ENCODE results near the gene CCL24.
A peak's percentile ranks its signal among the peaks of the same experiment; 100 is the strongest.

Gene CCL24

DNA sequence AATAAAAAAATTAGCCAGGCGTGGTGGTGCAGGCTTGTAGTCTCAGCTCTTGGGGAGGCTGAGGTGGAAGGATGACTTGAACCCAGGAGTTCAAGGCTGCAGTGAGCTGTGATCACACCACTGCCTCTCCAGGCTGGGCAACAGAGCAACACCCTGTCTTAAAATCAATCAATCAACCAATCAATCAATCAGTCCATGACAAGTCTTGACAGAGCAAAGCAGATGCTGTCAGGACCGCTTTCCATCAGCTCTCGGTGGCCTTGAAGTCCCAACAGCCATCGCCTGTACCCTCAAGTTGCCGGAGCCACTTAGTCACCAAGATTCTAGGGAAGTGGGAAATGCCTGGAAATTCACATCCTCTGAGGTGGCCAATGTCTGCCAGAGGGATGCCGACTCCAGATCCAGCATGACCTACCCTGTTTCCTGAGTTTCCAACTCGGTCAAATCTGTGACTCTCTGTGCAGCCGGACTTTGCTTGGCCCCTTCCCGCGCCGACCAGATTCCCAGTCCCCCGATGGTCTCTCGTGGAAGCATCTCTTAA, 871 bp upstream of the CCL24 start:
- no peak for TF ChIP-seq BACH2 (CRISPR knock-in tag; IDR thresholded peaks at IDR 0.05; ENCODE audit: borderline replicate concordance)
- TF ChIP-seq ZFP3 (CRISPR knock-in tag; IDR thresholded peaks at IDR 0.05) = no peak
- no peak for TF ChIP-seq ZFP30 (CRISPR knock-in tag; IDR thresholded peaks at IDR 0.05)
- no peak for TF ChIP-seq CSDC2 (CRISPR knock-in tag; IDR thresholded peaks at IDR 0.05)
- no peak for TF ChIP-seq PATZ1 (CRISPR knock-in tag; IDR thresholded peaks at IDR 0.05; ENCODE audit: borderline replicate concordance)
- TF ChIP-seq ARNTL (CRISPR knock-in tag; IDR thresholded peaks at IDR 0.05; ENCODE audit: borderline replicate concordance, low read depth) = no peak
- TF ChIP-seq TOX (CRISPR knock-in tag; IDR thresholded peaks at IDR 0.05; ENCODE audit: borderline replicate concordance) = no peak
- peak; percentile 41 for ATAC-seq

GRCh38 chr7:75813084-75813483, 522 bp downstream of the CCL24 start:
- TF ChIP-seq ZFP30 (CRISPR knock-in tag; IDR thresholded peaks at IDR 0.05) = no peak
- TF ChIP-seq SNAI2 (CRISPR knock-in tag; IDR thresholded peaks at IDR 0.05) = no peak
- no peak for TF ChIP-seq TCF4 (CRISPR knock-in tag; IDR thresholded peaks at IDR 0.05; ENCODE audit: borderline replicate concordance)
- TF ChIP-seq CSDC2 (CRISPR knock-in tag; IDR thresholded peaks at IDR 0.05) = no peak
- no peak for TF ChIP-seq TSHZ2 (CRISPR knock-in tag; IDR thresholded peaks at IDR 0.05)
- no peak for TF ChIP-seq CSRNP3 (CRISPR knock-in tag; IDR thresholded peaks at IDR 0.05)
- no peak for TF ChIP-seq ESRRG (CRISPR knock-in tag; IDR thresholded peaks at IDR 0.05)
- TF ChIP-seq BACH2 (CRISPR knock-in tag; IDR thresholded peaks at IDR 0.05; ENCODE audit: borderline replicate concordance) = no peak
- TF ChIP-seq ISL1 (CRISPR knock-in tag; IDR thresholded peaks at IDR 0.05) = no peak
- no peak for TF ChIP-seq OSR1 (CRISPR knock-in tag; IDR thresholded peaks at IDR 0.05)
- TF ChIP-seq RARB (CRISPR knock-in tag; IDR thresholded peaks at IDR 0.05) = no peak
- TF ChIP-seq PATZ1 (CRISPR knock-in tag; IDR thresholded peaks at IDR 0.05; ENCODE audit: borderline replicate concordance) = no peak
- TF ChIP-seq ZC3H10 (CRISPR knock-in tag; IDR thresholded peaks at IDR 0.05) = no peak
- TF ChIP-seq ARNTL (CRISPR knock-in tag; IDR thresholded peaks at IDR 0.05; ENCODE audit: borderline replicate concordance, low read depth) = no peak
- TF ChIP-seq ZNF8 (CRISPR knock-in tag; IDR thresholded peaks at IDR 0.05) = no peak
- TF ChIP-seq, protein P1, sequence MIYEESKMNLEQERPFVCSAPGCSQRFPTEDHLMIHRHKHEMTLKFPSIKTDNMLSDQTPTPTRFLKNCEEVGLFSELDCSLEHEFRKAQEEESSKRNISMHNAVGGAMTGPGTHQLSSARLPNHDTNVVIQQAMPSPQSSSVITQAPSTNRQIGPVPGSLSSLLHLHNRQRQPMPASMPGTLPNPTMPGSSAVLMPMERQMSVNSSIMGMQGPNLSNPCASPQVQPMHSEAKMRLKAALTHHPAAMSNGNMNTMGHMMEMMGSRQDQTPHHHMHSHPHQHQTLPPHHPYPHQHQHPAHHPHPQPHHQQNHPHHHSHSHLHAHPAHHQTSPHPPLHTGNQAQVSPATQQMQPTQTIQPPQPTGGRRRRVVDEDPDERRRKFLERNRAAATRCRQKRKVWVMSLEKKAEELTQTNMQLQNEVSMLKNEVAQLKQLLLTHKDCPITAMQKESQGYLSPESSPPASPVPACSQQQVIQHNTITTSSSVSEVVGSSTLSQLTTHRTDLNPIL (CRISPR knock-in tag; IDR thresholded peaks at IDR 0.05; ENCODE audit: low read depth) = no peak
- TF ChIP-seq TOX (CRISPR knock-in tag; IDR thresholded peaks at IDR 0.05; ENCODE audit: borderline replicate concordance) = no peak
- TF ChIP-seq POU6F1 (CRISPR knock-in tag; IDR thresholded peaks at IDR 0.05; ENCODE audit: borderline replicate concordance, low read depth) = no peak
- no peak; the same call in 2 of the 3 replicates for ATAC-seq
